GM19099 (cell line): ENCODE data around the gene HLA-F.

Experiments
- POLR2A ChIP-seq: IDR thresholded peaks from 3 replicates; pipeline ENCODE4 v1.6.1; 2011; ENCODE audit warnings: low read depth; ENCODE audit not compliant: insufficient read length; ENCODE audit errors: extremely low read depth

Gene HLA-F

DNA sequence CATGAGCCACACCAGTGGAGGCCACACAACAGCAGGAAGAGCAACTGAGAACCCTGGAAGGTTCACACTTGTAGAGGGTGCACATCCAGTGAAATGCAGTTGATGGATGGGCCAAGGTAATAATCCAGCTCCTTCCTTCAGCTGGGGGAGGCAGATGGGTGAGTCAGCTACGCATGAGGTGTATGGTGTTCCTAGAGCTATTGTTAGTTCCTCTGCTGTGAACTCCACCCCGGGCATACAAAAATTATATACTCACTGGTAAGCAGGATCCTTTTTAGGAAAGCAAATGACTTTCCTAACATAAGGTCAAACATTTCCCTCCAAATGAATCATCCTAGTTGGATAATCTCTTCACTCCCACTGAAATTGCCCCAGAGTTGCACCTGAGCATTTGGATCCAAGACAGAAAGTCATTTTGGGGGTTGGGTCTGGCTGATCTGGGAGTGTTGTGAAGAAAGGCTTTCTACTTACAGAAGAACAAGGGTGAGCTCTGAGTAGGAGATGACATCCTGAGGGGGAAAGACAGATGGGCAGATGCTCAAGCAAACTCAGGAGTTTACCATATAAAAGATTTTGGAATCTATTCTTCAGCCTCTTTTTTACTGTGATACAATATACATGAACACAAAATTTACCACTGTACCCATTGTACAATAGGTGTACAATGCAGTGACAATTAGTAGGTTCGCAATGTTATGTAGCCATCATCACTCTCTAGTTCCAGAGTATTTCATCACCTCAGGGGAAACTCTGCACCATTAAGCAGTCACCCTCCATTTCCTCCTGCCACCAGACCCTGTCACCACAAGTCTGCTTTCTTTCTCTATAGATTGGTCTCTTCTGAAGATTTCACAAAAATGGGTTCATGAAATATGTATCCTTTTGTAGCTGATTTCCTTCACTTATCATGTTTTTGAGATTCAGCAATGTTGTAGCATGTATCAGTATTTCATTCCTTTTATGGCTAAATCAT lies 11.1 kb downstream of the HLA-F start:
- no peak for TF ChIP-seq POLR2A

DNA sequence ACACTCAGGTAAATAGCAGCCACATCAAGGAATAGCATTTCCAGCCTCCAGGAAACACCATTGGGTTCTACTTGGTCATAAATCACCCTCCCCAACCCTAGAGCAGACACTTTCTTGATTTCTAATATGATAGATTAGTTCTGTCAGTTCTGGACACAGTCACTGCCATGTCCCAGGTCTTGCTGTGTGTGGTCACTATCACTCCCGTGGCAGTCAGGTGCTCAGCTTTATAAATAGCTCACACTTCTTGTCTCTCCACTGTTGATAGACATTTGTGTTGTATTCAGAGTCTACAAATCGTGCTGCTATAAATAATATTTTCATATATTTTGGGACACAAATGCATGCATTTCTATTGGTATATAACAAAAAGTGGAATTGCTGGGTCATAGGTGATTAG lies 13.3 kb downstream of the HLA-F start:
- no peak for TF ChIP-seq POLR2A

DNA sequence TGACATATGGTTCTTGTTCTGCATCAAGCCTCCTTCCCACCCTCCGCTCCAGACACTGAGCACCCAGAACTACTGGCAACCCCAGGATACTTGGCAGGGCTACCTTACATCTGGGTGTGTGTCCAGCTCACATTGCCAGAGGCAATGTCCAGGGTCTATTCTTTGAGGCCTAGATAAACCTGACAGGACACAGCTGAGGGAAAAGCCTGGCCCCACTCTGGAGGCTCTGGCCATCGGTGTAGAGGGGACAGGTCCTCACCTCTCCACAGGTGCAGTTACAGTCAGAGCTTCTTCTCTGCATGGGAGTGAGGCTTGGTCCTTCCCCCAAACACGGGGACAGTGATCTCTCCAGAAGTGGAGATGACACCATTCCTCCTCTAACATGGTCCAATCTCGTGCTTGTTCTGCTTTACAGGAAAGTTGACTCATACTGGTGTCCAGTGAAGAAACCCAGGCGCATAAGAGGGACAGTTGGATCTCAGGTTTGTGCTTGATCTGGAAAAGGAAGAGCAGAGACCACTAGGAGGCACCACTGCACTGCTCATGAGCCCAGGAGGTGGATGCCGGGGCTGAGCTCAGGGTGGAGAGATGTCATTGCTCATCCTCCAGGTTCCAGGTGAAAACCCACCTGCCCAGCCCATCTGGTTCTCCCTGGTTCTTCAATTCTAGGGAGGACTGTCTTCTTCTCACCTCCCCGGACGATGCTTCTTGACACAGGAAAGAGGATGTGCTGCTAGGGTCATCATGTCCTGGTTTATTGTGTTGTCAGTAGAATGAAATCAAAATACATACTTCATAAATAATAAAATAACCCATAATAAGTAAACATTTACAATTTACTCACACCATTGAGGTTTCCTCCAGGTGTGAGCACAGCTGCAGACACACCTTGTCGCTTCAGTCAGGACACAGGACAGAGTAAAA lies 14.7 kb downstream of the HLA-F start:
- no peak for TF ChIP-seq POLR2A

DNA sequence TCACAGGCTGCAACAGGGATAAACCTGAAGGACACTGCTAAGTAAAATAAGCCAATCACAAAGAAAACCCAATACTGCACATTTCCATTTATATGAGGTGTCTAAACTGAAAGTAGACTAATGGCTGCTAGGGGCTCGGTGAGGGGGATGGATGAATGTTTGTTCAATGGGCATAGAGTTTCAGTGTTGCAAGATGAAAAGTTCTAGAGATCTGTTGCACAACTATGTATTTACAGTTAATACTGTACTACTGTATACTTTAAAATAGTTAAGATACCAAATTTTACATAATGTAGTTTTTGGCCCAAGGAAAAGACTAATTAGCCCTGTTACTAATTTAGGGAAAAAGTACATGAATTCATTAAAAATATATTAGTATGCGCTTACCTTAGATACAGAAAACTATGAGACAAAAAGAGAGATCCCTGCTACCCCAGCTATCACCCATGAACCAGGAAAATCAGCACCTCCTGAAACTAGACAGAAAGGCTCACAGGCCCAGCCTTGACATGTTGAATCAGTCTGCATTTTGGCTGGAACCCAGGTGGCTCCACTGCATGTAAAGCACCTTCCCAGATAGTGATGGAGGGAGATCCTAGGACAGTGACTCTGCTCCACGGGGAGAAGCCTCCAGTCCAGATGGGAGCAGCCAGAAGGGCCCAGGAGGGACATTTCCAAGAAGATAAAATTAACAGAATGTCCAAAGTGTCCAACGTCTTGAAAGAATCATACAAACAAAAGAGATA lies 16.1 kb downstream of the HLA-F start:
- TF ChIP-seq POLR2A: no peak

DNA sequence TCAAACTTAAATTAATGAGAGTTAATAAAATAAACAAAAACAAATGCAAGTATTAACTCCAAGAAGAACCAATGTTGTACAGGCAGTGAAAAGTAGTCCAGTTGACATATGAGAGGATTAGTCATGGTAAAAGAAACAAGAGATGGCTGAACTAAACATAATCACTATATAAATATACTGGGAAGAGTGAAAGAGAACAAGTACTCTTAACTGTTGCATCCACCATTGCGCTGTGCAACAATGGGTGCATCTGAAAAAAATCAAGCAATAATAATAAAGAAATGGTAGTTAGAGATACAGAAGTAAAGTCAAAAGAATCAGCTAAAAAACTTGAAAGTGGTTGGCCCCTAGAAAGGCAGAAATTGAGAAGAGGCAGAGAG lies 16.6 kb downstream of the HLA-F start:
- no peak for TF ChIP-seq POLR2A

DNA sequence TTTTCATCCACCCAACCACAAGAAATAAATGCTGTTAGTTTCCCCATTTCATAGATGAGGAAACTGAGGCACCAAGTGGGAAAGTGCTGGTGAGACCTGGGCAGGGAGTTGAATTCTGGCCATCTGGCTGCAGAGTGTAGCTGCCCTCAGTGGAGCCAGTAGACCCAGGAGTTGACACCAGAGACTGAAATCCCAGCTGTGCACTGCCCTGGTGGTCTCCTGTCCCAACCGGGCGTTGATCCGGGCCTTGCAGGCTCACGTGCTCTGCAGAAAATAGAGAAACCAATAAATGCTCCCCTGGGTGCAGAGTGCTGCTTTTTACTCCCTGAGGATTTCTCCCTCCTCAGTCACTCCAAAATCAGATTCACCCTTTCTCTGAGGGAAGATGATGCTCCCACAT lies 18.4 kb downstream of the HLA-F start:
- no peak for TF ChIP-seq POLR2A

DNA sequence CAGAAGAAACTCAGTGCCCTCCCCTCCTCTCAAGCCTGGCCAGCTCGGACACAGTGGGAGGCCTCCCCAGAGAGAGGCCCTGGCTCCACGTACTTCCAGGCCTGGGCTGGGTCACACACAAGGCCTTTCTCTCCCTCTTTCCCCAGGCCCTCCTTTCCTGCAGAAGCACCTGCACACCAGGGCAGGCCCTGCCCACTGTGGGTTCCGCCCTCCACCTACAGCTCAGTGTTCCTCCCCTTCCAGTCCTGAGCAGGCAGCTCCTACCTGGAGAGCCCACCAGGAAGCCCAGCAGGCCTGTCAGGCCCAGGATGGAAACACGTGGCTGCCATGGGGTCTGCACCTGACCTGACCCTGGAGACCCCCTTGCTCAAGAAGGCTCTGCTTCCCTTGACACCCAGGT lies 18.9 kb downstream of the HLA-F start:
- TF ChIP-seq POLR2A: no peak

DNA sequence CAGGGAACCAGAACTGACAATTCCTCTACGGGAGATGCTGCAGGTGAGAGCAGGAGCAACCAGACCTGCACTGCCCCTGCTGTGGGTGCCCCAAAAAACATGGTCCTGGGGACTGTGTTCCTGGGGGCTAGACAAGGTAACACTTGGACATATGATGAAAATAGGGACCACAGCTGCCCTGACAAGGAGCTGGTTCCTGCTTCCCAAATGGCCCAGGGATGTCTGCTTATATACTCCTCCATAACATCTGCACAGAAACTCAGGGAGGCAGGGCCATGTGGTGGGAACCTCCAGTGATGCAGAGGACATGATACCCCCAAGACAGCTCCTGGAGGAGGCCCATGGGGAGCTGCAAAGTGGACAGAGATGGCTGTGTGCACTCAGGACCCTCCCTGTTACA lies 19.8 kb downstream of the HLA-F start:
- TF ChIP-seq POLR2A: no peak

DNA sequence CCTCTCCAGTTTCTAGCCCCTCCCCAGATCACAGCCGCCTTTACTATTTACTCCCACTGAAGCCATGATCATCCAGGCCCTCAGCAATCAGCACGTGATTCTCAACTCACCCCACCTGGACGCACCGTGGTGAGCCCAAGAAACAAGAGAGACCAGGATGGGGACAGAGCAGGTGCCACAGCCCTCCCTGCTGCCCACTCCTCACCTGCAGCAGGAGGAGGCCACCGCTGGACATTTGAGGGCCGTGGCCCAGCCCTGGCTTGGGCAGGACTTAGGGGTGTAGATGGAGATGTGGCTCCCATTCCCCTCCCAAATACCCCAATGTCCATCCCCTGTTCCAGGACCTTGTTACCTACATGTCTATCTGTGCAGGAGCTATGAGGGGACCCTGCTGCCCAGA lies 20.3 kb downstream of the HLA-F start:
- no peak for TF ChIP-seq POLR2A

DNA sequence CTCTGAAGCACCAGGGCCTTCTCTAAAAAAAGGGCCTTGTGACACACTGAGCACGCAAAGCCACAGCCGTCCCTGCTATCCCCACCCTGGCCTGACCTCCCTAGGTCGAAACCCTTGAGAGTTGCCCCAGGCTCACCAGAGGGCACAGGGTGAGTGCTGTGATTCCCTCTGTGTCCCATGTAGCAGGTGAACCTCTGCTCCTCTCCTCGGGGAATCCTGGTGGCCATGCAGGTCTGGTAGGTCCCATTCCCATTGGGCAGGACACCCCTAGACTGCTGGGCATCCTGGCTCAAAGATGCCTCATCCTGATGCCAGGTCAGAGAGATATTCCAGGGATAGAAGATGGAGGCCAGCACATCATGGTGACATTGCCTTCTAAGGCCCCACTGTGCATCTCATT lies 20.9 kb downstream of the HLA-F start:
- TF ChIP-seq POLR2A: no peak

DNA sequence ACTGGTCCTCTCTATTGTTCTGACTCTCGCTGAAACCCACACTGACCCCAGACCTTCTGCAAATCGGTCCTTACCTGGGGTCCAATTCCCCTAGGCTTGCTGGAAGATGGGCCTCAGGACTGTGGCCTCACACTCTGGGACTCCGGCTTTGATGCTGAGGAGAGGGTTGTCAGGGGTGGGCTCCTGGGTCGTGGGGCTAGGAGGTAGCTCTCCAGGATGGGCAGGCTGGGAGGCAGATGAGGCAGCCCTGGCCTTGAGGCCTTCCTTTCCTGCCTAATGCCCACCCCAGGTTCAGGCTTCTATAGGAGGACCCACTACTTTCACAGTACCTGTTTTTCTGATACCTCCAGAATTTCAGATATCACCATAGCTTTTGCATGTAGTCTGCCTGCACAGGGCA lies 21.4 kb downstream of the HLA-F start:
- no peak for TF ChIP-seq POLR2A

DNA sequence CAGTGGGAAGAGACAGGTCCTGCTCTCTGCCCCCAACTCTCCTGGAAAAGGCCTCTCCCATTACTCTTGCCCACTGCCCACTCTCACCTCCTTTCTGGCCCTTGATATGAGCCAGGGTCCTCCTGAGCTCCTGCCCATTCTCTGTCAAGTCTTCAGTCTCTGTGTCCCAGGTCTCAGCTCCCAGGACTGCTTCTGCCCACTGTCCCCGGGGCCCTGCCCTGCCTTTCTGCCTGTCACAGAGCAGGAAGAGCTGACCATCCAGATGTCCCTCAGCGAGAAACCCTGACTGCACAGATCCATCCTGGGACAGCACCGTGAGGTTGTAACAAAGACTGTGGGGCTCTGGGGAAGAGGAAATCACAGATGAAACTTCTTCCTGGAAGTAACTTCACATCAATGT lies 22.2 kb downstream of the HLA-F start:
- no peak for TF ChIP-seq POLR2A

DNA sequence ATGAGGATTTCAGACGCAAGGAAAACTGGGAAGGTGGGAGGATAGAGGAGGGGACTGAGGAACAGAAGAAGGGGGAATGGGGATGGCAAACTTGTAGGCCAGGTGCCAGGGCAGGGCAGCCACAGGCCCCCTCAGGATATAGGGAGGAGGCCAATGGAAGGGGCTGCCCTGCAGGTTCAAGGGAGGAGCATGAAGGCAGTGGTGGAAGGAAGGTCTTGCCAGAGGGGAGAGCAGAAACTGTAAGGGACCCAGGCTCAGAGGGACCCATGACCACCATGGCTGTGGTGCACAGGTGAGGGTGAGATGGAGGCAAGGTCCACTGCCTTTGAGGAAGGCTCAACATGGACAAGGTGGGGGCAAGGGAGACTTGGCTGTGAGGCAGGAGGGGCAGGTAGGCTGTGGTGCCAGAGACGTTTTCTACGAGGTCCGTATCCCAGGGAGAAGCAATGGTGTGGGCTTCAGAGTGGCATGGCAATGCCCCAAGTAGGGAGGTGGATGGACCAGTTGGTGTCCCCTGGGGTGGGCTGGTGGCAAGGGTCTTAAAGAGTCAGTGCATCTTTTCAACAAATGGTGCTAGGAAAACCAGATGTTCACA lies 22.7 kb downstream of the HLA-F start:
- no peak for TF ChIP-seq POLR2A

DNA sequence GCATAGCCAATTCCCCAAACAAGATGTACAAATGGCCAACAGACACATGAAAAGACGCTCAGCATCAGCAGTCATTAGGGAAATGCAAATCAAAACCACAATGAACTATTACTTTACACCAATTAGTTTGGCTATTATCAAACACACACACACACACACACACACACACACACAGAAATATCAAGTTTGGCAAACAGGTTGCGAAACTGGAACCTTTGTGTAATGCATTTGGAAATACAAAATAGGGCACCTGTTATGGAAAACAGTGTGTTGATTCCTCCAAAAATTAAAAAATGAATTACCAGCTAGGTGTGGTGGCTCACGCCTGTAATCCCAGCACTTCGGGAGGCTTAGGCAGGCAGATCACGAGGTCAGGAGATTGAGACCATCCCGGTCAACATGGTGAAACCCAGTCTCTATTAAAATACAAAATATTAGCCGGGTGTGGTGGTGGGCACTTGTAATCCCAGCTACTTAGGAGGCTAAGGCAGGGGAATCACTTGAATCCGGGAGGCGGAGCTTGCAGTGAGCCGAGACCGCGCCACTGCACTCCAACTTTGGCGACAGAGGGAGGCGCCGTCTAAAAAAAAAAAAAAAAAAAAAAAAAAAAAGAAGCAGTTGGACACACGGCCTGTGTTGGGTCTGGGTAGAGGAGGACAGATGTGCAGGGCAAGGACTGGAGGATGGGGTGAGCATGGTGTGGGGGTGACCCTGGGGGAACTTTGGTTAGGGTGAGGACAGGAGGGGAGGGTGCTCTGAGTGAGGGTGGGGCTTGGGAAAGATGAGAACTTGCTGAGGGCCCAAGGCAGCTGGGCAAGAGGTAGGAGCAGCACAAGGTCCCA lies 23.8 kb downstream of the HLA-F start:
- no peak for TF ChIP-seq POLR2A
